GM21528 (cell line): ENCODE results near the gene SCMH1.
"Not testable (repeated sequence)": the region's sequence is repeated elsewhere in the genome, so short reads cannot be mapped to it uniquely, and the experiment has no call there.

Experiments used
- ATAC-seq: cut with Tn5 transposase; IDR thresholded peaks from one replicate; pipeline ENCODE4 v1.9.1; 2021; ENCODE audit warnings: mild to moderate bottlenecking, moderate library complexity; ENCODE audit not compliant: unreplicated experiment, low FRiP score

The SCMH1 gene

DNA sequence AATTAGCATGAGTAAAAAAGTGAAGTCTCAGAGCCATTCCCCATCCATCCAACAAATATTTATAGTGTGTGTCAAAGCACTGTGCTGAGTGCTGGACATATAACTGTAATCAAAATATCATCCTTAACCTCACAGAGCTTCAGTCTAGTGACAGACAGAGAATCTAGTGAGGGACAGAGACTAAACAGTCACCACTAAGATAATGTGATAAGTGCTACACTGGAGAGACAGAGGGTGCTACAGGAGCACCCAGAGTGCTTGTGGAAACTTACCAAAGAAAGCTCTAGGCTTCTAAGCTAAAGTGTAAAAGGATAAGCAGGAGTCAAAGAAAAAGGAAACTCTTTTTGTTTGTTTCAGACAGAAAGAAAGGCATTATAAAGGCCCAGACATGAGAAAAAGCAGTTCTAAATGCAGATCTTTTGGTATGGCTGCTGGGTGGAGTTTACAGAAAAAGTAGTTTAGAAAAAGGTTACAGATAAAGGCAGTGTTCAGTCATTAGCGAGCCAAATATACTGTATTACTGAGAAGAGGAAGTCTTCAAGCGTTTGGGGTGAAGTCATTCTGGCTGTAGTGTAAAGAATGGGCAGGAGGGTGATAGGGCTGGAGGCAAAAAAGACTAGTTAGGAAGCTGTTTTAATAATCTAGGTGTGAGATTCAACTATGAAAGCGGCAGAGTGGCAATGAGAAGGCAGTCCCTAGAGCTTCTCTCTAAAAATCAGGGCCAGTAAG is 83.8 kb downstream of the SCMH1 start:
- ATAC-seq, result no peak

DNA sequence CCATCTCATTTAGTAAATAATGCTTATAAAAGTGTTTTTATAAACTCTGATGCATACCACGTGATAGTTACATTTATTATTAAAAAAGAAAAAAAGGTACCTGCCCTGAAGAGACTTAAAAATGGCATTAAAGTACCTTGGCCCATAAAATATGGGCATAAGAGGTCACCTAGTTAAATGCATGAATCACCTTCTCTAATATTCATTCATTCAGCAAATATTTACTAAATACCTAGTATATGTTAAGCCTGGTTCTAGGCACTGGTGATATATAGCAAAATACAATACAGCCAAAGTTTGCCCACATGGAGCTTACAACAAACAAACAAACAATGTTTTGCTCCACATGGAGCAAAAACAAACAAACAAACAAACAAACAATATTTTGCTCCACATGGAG is 87.0 kb downstream of the SCMH1 start:
- no peak for ATAC-seq

DNA sequence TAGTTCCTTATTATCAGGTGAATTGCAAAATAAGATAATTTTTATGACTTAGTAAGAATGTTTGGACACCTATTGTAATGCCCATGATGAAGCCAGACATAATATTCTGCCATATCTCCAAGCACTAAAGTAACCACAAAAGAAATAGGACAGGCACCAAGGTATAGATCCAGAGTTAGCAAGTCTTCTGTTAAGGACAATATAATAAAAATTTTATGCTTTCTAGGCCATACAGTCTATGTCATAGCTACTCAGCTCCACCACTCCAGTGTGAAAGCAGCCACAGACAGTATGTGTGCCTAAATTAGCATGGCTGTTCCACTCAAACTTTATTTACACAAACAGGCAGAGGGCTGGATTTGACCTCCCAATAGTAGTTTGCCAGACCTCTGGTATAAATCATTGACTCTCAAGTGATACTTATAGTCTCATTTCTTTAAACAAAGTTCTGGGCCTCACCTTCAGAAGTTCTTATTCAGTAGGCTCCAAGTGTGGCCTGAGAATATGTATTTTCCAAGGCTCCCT is 88.3 kb downstream of the SCMH1 start:
- ATAC-seq, result no peak

DNA sequence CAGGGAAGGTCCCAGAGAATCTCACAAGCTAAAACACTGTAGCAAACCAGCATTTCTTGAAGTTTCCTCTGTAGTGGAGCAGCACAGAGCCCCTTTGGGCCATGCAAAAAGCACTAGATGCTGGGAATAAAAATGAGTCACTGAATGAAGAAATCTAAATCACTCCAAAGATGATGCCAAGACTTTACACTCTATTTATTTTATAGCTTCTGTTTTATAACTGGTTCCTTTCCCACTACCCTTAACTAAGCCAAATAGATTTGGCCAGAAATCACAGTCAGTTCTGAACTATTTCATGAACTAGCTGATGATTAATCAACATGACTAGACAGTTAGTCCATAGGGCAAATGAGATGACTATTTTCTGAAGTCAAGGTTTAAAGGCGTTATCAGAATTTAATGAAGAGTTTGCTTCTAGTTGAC is 89.5 kb downstream of the SCMH1 start:
- ATAC-seq, result no peak

DNA sequence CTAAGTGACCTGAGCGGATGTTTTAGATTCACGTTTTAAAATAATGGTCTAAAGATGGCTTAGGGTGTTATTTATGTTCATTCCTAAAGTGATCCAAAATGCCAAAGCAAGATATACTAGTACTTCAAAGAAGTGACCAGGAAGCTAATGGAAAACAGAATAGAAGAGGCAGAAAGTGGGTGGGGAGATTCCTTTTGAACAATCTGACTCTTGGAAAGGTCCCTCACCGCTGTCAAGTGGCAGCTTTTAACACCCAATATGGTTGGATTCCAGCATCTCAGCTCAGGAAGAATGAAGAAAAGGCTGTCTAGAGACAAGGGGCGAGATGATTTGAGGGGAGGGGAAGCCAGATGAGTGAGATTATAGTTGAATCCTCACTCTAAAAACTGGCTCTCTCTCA is 90.3 kb downstream of the SCMH1 start:
- ATAC-seq, result no peak

DNA sequence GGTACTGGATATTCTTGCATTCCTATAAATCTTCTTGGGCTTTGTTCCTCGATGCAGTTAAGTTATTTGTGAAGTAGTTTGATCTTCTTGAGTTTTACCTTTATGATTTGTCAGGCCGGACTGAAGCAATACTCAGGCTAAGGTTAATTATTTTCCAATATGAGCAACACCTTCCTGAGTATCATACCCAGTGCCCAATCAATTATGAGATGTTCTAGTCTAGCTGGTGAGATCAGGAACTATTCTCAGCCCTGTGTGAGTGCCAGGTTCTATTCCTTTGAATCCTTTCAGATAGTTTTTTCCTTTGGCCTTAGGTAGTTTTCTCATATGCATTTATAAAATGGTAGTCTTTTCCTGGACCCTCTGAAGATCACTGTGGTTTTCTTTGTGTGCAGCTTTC is 92.5 kb downstream of the SCMH1 start:
- no peak for ATAC-seq

DNA sequence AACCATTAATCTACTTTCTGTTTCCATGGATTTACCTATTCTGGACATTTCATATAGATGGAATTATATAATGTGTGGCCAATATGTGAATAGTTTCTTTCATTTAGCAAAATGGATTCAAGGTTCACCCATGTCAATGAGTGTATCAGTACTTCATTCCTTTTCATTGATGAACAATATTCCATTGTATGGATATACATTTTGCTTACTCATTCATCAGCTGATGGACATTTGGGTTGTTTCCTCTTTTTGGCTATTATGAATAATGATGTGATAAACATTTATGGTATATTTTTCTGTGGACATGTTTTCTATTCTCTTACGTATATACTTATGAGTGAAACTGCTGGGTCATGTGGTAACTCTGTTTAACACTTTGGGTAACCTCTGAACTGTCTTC is 97.8 kb downstream of the SCMH1 start:
- ATAC-seq, result no peak

DNA sequence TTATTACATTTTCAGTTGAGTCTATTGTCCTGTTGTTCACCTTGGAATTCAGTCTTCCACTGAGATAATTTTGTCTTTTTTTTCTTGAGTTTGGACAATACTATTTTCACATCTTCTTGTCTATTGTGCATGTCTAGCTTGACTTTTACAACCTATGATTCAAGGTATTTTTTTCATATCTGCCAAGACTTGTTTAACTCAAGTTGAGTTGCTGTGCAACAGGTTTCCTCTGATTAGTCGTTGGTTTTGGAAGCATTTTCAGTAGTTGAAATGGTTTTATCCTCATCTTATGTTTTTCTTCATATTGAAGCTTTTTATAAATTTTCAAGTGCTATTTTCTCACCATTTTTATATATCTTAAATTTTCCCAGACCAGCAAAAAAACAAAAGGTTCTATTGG is 103.6 kb downstream of the SCMH1 start:
- no peak for ATAC-seq

DNA sequence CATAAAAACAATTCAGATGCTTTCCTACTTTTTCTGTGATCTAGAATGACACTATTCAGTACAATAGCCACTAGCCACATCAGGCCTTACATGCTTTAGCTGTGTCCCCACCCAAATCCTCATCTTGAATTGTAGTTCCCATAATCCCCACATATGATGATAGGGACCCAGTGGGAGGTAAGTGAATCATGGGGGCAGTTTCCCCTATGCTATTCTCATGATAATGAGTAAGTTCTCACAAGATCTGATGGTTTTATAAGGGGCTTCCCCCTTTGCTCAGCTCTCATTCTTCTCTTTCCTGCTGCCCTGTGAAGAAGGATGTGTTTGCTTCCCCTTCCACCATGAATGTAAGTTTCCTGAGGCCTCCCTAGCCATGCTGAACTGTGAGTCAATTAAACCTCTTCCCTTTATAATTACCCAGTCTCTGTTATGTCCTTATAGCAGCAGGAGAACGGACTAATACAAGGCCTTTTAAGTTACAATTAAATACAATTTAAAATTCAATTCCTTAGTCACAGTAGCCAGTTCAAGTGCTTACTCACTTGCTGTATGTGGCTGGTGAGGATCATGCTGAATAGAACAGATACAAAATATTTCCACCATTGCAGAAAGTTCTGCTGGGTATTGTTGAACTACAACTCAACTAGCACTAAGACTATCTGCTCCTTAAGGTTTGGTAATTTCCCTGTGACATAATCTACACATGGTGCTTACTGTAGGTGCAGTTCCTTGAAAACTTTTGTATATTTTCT is 106.7 kb downstream of the SCMH1 start:
- no peak for ATAC-seq

DNA sequence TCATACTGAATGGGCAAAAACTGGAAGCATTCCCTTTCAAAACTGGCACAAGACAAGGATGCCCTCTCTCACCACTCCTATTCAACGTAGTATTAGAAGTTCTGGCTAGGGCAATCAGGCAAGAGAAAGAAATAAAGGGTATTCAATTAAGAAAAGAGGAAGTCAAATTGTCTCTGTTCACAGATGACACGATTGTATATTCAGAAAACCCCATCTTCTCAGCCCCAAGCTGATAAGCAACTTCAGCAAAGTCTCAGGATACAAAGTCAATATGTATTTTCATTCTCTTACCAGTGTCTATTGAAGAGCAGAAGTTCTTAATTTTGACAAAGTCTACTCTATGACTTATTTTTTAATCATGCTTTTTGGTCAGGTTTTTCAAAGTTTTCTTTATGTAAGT is 107.8 kb downstream of the SCMH1 start:
- ATAC-seq, result not testable (repeated sequence)

DNA sequence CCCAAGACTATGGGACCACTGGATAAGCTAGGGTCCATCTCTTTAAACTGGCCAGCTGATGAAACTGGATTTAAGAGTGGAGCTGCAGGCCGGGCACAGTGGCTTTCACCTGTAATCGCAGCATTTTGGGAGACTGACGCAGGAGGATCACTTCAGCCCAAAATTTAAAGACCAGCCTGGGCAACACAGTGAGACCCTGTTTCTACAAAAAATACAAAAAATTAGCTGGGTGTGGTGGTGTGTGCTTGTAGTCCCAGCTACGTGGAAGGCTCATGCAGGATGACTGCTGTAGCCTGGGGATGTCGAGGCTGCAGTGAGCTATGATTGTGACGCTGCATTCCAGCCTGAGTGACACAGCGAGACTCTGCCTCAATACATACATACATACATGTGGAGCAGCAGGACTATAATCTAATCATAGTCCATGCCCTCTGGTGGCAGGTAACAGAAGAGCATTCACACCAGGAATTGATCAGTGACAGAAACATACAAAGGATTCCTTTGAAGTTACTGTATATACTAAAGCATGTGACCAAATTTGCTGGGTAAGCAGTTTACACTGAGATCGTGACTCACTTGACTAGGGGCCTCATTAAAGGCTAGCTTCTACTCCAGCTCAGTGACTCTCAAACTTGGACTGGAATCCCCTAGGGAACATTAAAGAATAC is 119.1 kb downstream of the SCMH1 start:
- ATAC-seq, result no peak

DNA sequence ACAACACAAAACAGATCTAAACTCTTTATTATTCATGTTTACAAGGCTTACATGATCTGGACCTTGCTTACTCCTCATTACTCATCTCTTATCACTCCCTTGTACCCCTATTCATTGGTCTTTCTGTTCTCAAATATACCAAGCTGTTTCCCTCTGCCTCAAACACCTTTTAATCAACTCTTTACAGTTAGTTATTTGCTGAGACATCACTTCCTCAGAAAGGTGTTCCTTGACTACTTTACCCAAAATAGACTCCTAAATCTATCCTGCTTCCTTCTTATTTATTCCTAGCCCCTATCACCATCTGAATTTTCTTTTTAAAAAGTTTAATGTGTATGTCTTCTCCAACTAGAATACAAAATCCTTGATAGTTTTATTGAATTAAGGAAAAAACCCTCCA is 120.0 kb downstream of the SCMH1 start:
- ATAC-seq, result no peak

DNA sequence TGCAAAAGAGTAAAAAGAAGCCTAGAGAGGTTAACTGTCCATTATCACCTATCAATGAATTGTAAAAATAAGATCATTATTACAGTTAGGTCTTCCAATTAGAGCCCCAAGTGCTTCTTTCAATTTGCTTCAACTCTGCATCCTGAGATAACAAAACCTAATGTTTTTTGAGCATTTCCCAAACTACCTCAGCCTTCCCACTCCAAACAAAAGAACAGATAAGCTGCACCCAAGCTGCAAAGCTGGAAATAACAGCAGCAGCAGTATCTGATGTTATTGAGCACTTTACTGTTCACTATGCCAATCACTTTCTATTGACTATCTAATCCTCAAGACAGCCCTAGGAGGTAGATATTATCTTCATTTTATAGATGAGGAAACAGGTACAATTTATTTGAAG is 123.5 kb downstream of the SCMH1 start:
- ATAC-seq, result no peak

DNA sequence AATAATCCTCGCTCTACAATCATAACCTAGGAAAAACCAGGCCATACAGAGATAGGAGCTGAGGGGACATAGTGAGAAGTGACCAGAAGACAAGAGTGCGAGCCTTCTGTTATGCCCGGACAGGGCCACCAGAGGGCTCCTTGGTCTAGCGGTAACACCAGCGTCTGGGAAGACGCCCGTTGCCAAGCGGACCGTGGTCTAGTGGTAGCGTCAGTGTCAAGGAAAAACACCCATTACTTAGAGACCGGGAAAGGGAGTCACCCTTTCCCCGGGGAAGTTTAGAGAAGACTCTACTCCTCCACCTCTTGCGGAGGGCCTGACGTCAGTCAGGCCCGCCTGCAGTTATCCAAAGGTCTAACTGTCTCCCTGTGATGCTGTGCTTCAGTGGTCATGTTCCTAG is 124.9 kb downstream of the SCMH1 start:
- not testable (repeated sequence) for ATAC-seq

DNA sequence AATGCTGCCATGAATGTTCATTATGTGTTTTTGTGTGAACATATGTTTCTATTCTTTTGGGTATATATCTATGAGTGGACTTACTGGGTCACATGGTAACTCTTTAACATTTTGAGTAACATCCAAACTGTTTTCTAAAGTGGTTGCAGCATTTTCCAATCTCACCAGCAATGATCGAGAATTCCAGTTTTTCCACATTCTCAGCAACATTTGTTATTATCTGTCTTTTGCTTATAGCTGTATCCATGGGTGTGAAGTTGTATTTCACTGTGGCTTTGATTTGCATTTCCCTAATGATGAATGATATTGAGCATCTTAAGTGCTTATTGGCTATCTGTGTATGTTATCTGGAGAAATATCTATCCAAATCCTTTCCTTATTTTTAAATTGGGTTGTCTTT is 131.4 kb downstream of the SCMH1 start:
- no peak for ATAC-seq

DNA sequence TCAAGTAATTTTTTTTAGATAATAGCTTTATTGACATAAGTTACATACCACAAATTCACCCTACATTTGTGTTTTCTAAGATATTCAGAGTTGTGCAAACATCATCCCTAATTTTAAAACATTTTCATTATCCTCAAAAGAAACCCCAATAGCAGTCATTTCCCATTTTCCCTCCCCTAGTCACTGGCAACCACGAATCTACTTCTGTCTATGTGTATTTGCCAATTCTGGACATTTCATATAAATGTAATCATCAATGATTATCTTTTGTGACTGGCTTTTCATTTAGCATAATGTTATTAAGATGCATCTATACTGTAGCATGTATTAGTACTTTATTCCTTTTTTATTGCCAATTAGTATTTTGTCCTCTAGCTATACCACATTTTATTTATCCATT is 131.8 kb downstream of the SCMH1 start:
- no peak for ATAC-seq

DNA sequence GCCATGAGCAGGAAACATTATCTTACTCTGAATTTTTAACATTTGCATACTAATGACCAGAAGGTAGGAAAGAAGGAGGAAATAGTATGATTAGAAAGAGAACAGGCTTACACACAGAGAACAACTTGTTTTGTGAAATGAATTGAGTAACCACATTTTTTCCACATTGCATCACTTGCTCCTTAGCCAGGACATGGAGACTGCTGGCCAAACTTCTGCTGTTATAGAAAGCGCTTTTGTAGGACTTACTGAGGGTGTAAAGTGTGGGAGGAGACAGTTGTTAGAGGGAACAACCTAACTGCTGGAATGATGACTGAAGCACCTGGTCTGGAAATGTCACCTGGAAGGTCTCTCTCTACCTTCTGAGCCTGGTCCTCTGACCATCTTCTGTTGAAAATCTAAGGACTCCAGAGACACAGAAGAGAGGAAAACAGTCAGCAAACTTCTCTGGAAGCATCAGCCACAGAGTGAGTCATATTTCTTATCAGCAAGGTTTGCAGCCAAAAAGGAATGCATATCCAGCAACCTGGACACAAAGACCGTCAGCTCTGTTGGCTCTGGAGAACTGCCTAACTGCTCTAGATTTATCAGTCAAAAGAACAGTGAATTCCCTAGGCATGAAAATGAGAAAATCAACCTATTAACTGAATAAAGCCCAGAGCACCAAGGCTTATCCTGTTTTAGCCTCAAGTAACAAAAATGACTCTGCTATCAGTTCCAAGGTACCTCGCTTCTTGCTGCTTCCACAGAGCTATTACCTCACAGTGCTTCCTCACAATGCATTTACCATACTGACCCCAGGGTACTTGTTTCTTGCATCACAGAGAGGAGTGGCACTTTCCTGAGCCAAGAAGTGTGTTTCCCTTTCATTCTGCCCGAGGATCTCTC is 132.6 kb downstream of the SCMH1 start:
- ATAC-seq, result no peak

DNA sequence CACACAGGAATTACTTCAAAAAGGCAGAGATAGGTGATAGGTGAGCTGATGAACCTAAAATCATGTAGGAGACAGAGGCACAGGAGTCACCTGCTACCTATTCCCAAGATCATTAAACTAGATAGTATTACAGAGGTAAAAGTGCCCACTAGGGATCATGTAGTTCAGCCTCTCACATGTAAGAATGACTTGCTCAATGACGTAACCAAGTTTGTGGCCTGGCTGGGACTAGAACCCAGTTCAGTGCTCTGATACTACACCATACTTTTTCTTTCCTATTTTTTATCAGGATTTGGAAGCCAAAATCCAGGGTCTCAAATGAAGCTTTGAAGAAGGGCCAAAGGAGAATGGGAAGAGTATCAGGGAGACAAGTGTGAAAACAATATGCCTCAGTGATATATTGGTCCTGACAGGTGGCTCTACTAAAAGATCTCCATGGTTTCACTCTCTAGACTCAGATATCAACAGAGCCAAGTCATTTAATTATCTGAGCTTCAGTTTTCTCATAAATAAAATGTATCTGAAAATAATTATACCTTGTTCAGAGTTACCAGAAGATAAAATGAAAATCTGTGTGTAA is 133.3 kb downstream of the SCMH1 start:
- ATAC-seq, result no peak

DNA sequence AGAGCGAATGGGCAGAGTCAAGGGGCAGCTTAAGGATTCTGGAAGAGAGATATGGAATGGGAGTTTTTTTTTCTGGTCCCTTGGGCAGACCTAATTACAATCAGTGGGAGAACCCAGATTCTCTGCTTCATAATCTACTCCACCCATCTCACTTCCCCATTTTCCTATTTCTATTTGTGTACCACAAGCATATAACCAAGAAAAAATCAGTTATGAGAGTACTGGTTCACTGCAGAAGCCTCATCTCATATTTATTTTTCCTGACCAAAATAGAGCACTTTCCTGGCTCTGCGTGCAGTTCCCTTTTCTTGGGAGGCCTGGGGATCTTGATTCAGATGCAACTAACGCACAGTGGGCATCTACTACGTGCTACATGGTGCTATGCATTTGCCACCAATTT is 138.3 kb downstream of the SCMH1 start:
- no peak for ATAC-seq

DNA sequence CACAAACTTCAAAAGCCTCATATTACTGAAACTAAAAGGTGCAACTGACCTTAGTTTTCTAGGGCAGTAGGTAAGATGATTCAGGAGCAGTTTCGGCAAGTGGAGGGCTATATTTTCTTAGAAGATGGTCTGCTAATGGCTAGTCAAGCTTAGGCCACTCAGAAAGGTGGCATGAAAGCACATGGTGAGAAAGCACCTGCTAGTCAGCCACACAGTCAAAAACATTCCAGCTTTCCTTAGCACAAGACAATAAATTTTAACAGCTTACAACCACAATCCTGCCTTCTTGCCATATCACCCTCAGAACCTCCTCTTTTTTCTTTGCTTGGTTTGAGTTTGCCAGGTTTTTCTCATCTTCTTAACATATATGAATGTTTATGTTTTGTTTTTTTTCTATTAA is 139.5 kb downstream of the SCMH1 start:
- no peak for ATAC-seq
